Stomach (tissue), 9 donors: ENCODE results near the gene ALDOC. TPM values are rescaled to one million over a fixed set of nuclear protein-coding genes. Genes with fewer than 3 reads are reported as not detected.

Experiments used
- DNase-seq, 2 donors: peaks; one replicate each; pipeline versions ENCODE4 v3.0.0 to v3.0.0-alpha.2; 2013 to 2019
- H3K27ac ChIP-seq, 5 donors: fragments of 200-600 bp in 4 of 5; sonication (generic) in 4 of 5; one replicate each; pipeline ENCODE4 v1.5.1; 2013 to 2019; ENCODE audit warnings: mild to moderate bottlenecking in 1 of 5, moderate library complexity in 1 of 5
- H3K27me3 ChIP-seq, 3 donors: fragments of 200-600 bp; sonication (generic); one replicate each; pipeline ENCODE4 v1.5.1; 2017 to 2019; ENCODE audit warnings: mixed run types in 1 of 3
- H3K36me3 ChIP-seq, 4 donors: fragments of 200-600 bp; sonication (generic); 1 replicate in 3 of 4; 2 replicates in 1 of 4; pipeline ENCODE4 v1.5.1; 2016 to 2019
- H3K4me1 ChIP-seq, 4 donors: fragments of 200-600 bp; sonication (generic); one replicate each; pipeline ENCODE4 v1.5.1; 2016 to 2019
- H3K4me3 ChIP-seq, 4 donors: fragments of 200-600 bp; sonication (generic) in 3 of 4; one replicate each; pipeline ENCODE4 v1.5.1; 2016 to 2019; ENCODE audit warnings: mild to moderate bottlenecking in 1 of 4
- H3K9me3 ChIP-seq, 4 donors: fragments of 200-600 bp; sonication (generic); one replicate each; pipeline ENCODE4 v1.5.1; 2016 to 2019
- EP300 ChIP-seq: sonication (generic); formaldehyde crosslinking; IDR thresholded peaks from one replicate; pipeline ENCODE4 v1.6.1; 2017; ENCODE audit warnings: antibody characterized with exemption
- POLR2A ChIP-seq, 4 donors: fragments of 450-650 bp; IDR thresholded peaks; one replicate each; pipeline ENCODE4 v1.6.1; 2016; ENCODE audit warnings: antibody characterized with exemption in 4 of 4, control low read depth in 2 of 4, mild to moderate bottlenecking in 1 of 4, moderate library complexity in 1 of 4
- POLR2AphosphoS5 ChIP-seq, 3 donors: sonication (generic); formaldehyde crosslinking; IDR thresholded peaks; one replicate each; pipeline ENCODE4 v1.6.1; 2016; ENCODE audit warnings: antibody characterized with exemption in 3 of 3
- WGBS, 5 donors: extraction: QIAGEN DNeasy Blood & Tissue Kit in 3 of 5; methylation state at CpG; one replicate each; pipeline versions ENCODE4 v1.1.5 to v1.1.7; 2013 to 2018; 5-methylcytosine and 5-hydroxymethylcytosine counted together
- intact Hi-C: fragments of 100-400 bp; cut with DNase I; formaldehyde crosslinking; loops from one replicate; pipeline ENCODE4 v1.15.1; 2023; ENCODE audit warnings: low total_unique reads
- polyA plus RNA-seq, 3 donors: library from polyadenylated mRNA; stranded (reverse); fragments of 200-250 nt; gene quantifications; one replicate each; pipeline ENCODE4 v1.2.3, GENCODE V29; 2013
- total RNA-seq, 5 donors: library from RNA; depleted of rRNA; stranded (reverse); fragments of >200 nt; gene quantifications; one replicate each; pipeline versions ENCODE4 v1.1.0 to v1.2.3, GENCODE V29; 2014 to 2016
- TF ChIP-seq, protein P1 (sequence below), 7 experiments: fragments of 450-650 bp in 4 of 7; fragments of 200-600 bp in 3 of 7; sonication (generic) in 3 of 7; IDR thresholded peaks; one replicate each; pipeline ENCODE4 v1.5.1; 2016 to 2019; ENCODE audit warnings: antibody characterized with exemption in 7 of 7, control low read depth in 2 of 7, mild to moderate bottlenecking in 1 of 7
- donor health status: healthy with polysubstance abuse.
- donor health status: Bipolar disorder and iron deficiency.
- donor health status: healthy.

Gene ALDOC
- total and polyA plus RNA-seq, 8 donors = 0.89 to 54.8 (median 11.0) TPM

DNA sequence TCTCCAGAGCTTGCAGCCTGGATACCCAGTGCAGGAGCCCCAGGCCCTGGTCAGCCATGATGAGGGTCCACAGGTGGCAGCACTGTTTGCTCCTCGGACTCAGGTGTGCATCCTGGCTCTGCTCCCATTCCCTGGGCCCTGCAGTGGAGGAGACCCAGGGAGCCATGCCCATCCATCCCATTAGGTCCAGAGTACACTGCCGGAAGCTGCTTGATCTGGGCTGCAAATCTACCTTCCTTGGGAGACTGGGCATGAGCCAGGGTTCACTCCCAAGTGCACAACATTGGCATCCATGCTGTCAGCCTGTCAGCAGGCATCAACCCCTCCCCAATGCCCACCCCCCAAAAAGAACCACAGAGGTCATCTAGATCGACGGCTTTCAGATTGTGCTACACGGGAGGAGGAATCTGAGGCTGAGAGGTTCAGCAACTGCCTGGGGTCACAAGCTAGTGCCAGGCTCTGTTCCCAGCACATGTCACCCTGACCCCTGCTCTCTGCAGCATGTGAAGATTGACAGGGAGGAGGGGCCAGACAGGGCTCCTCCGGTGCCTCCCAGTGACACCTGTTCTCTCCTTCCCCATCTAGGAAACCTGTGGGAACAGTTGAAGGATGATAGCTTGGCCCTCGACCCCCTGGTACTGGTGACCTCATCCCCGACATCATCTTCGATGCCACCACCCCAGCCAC lies 40.0 kb downstream of the ALDOC start:
- no peak for TF ChIP-seq EP300
- no peak for TF ChIP-seq POLR2A (IDR thresholded peaks at IDR 0.05)
- Histone ChIP-seq H3K36me3 (no peaks in the 10 kb centered on the region), H3K4me3 (no peak overlapping the region), H3K9me3 (no peaks in the 10 kb centered on the region), H3K27me3 (peaks cover 0 to 3% (median 0%) of the 10 kb centered on the region in 3 donors), H3K27ac (no peak overlapping the region), H3K4me1 (peaks cover 3 to 24% (median 13%) of the 10 kb centered on the region in 4 donors)
- intact Hi-C loops = loop anchor here (5.0 kb wide), 1 partner anchor 39 kb away; no protein-coding TSS in a partner anchor
- WGBS, 5 donors = 45 to 59% (median 54%) methylated on average over 5 to 9 of the region's 9 CpGs
- DNase-seq = no peak

DNA sequence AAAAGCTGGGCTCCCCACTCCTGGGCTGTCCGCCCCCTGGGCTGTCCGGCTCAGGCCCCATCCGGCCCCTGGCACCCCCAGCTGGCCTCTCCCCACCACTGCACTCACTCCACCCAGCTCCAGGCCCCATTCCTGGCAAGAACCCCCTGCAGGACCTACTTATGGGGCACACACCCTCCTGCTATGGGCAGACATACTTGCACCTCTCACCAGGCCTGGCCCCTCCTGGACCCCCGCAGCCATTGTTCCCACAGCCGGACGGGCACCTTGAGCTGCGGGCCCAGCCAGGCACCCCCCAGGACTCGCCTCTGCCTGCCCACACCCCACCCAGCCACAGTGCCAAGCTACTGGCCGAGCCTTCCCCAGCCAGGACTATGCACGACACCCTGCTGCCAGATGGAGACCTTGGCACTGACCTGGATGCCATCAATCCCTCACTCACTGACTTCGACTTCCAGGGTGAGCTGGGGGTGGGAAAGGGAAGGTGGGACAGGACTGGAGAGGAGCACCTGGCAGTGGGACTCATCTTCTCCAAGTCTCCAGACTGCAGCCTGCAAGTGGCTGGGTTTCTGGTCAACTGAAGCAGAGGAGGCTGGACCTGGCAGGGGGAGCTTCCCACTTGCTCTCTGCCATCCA lies 41.8 kb downstream of the ALDOC start:
- no peak for DNase-seq
- intact Hi-C loops = loop anchor here (5.0 kb wide), 1 partner anchor 38 kb away; no protein-coding TSS in a partner anchor
- WGBS, 5 donors = 81 to 92% (median 89%) methylated on average over 7 to 11 of the region's 11 CpGs

DNA sequence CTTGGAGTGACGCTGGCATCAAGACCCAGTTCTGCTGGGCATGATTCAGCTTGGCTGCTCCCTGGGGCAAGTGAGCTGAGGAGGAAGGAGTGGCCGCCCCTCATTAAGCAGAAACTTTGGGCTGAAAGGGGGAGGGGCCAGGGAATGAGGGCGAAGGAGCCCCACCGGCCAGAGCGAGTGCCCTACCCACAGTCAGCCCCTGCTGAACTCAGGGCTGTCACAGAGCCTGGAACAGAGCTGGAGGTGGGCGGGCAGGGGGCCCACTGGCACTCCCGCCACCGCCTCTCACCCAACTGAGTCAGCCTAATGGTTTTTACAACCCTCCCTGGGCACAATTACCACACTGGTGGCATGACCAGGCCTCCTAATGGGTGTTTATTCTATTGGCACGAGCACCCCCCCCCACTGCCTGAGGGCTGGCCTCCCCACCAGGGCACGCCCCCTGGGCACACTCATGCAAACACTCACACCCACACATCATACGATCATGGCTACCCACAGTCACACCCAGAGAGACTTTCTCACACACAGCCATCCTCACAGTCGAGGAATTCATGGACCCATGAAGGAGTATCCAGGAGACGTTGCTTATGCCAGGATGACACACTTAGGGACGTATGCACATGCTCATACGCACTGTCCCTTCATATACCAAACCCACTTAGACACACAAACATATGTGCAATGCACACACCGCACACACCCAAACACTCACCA lies 43.4 kb downstream of the ALDOC start:
- TF ChIP-seq POLR2AphosphoS5 (IDR thresholded peaks at IDR 0.05) = no peak
- TF ChIP-seq, protein P1, sequence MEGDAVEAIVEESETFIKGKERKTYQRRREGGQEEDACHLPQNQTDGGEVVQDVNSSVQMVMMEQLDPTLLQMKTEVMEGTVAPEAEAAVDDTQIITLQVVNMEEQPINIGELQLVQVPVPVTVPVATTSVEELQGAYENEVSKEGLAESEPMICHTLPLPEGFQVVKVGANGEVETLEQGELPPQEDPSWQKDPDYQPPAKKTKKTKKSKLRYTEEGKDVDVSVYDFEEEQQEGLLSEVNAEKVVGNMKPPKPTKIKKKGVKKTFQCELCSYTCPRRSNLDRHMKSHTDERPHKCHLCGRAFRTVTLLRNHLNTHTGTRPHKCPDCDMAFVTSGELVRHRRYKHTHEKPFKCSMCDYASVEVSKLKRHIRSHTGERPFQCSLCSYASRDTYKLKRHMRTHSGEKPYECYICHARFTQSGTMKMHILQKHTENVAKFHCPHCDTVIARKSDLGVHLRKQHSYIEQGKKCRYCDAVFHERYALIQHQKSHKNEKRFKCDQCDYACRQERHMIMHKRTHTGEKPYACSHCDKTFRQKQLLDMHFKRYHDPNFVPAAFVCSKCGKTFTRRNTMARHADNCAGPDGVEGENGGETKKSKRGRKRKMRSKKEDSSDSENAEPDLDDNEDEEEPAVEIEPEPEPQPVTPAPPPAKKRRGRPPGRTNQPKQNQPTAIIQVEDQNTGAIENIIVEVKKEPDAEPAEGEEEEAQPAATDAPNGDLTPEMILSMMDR (IDR thresholded peaks at IDR 0.05) = no peak
- TF ChIP-seq POLR2A (IDR thresholded peaks at IDR 0.05) = no peak
- TF ChIP-seq EP300 = no peak
- Histone ChIP-seq H3K9me3 (no peaks in the 10 kb centered on the region), H3K36me3 (no peaks in the 10 kb centered on the region), H3K4me1 (peaks cover 3 to 25% (median 14%) of the 10 kb centered on the region in 4 donors), H3K27ac (no peak overlapping the region), H3K4me3 (no peak overlapping the region), H3K27me3 (peaks cover 0 to 9% (median 0%) of the 10 kb centered on the region in 3 donors)
- 63 to 78% (median 70%) methylated on average over 11 to 16 of the region's 16 CpGs for WGBS, 5 donors
- DNase-seq = peak in 1 of 2 donors; percentile 21
- intact Hi-C loops = no loop called here

More for the DNA sequence above, 41.8 kb downstream of the ALDOC start:
- H3K9me3 ChIP-seq = no peaks in the 10 kb centered on the region
- no peak overlapping the region for H3K4me3 ChIP-seq
- TF ChIP-seq EP300 (no peak), POLR2A (IDR thresholded peaks at IDR 0.05) (no peak), POLR2AphosphoS5 (IDR thresholded peaks at IDR 0.05) (no peak)
- TF ChIP-seq, protein P1 (IDR thresholded peaks at IDR 0.05) = no peak
- peaks cover 3 to 24% (median 13%) of the 10 kb centered on the region in 4 donors for H3K4me1 ChIP-seq
- no peak overlapping the region for H3K27ac ChIP-seq
- no peaks in the 10 kb centered on the region for H3K36me3 ChIP-seq
- peaks cover 0 to 9% (median 0%) of the 10 kb centered on the region in 3 donors for H3K27me3 ChIP-seq

DNA sequence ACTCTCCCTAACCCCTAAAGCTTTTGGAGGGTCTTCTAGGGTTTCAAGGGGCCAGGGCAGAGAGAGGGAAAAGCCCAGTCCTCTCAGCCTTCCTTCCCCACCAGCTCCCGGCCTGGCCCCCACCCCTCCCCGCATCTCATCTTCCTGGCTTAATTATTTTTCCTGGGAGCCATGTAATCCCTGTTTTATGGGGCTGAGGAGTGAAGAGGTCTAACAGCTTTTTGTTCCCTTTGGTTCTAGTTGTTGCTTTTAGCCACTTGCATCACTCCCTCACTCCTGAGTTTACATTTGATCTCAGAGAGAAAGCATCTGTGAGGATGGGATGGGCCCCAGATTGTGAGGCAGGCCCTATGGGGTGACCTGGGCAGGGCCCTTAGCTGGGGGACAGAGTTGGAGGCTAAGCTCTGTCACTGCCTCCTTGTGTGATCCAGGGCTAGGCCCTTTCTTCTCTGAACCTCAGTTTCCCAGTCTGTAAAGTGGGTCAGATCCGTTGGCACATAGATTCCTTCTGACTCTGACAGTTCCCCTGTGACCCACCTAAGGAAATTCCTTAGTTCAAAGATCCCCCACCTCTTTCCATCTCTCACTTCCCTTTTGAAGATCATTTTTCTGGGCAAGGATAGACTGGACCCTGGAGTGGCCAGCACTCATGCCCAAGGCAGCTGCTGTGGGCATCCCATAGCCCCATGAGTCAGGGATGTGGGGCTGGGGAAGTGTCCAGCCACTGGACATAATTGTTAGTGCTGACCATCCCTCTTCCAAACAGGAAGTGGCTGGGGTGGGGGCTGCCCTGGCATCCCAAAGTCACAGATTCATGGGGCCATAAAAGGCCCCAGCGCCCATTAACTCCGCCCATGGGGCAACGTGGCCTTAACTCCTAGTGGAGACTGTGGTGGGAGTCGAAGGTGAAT lies 44.4 kb downstream of the ALDOC start:
- no peak for TF ChIP-seq POLR2AphosphoS5 (IDR thresholded peaks at IDR 0.05)
- TF ChIP-seq EP300 = no peak
- TF ChIP-seq, protein P1 (IDR thresholded peaks at IDR 0.05) = no peak
- TF ChIP-seq POLR2A (IDR thresholded peaks at IDR 0.05) = no peak
- no peaks in the 10 kb centered on the region for H3K36me3 ChIP-seq
- no peak for DNase-seq
- intact Hi-C loops = no loop called here
- H3K4me1 ChIP-seq = peaks cover 3 to 34% (median 16%) of the 10 kb centered on the region in 4 donors
- 73 to 85% (median 79%) methylated on average over 7 of the region's 7 CpGs for WGBS, 5 donors
- H3K27me3 ChIP-seq = peaks cover 0 to 9% (median 0%) of the 10 kb centered on the region in 3 donors
- H3K4me3 ChIP-seq = no peak overlapping the region
- H3K9me3 ChIP-seq = no peaks in the 10 kb centered on the region
- H3K27ac ChIP-seq = no peak overlapping the region
